Endothelial cell of umbilical vein (primary cell): ENCODE measurements around the gene FBXW4. TPM values are rescaled to one million over a fixed set of nuclear protein-coding genes. Genes with fewer than 3 reads are reported as not detected.

Experiments
- BruUV-seq: library from RNA; stranded (reverse); fragments of 400-500 nt; replicated peaks from 2 replicates; lab custom pipeline; 2021; lab: Mats Ljungman, UMichigan
- CTCF ChIA-PET: fragments of 300-600, 350-600 bp; sonication (Branson Sonifier 250); formaldehyde crosslinking; loops from one replicate; lab custom pipeline; 2021; ENCODE audit warnings: antibody characterized with exemption, inconsistent platforms; lab: Charles Lee
- POLR2A ChIA-PET: fragments of 300-600, 350-600 bp; sonication (Branson Sonifier 250); formaldehyde crosslinking; loops from one replicate; lab custom pipeline; 2021; ENCODE audit warnings: antibody characterized with exemption, inconsistent platforms; lab: Charles Lee
- DNase-seq: peaks from one replicate; pipeline ENCODE4 v3.0.0-alpha.2; 2011; ENCODE audit warnings: low read depth, low spot score
- FAIRE-seq: peaks from 2 replicates; lab custom pipeline; 2011; peaks lifted over from hg19 to GRCh38; lab: Jason Lieb, UNC
- H2AFZ ChIP-seq: 2 replicates; pipeline ENCODE4 v1.6.0; 2012; ENCODE audit warnings: low read depth, low read length, control low read depth, inconsistent platforms
- H3K27ac ChIP-seq: 2 replicates; pipeline ENCODE4 v1.5.1; 2011; ENCODE audit warnings: low read depth, mild to moderate bottlenecking, control low read depth, low read length, moderate library complexity; ENCODE audit not compliant: insufficient read depth
- H3K27me3 ChIP-seq, 2 experiments: 2 replicates each; pipeline versions ENCODE4 v1.6.0 to v1.6.1; 2011; ENCODE audit warnings: low read length in 2 of 2, mixed read lengths in 1 of 2; ENCODE audit not compliant: control insufficient read depth in 2 of 2, insufficient read depth in 2 of 2
- H3K36me3 ChIP-seq, 2 experiments: 2 replicates in 1 of 2; 3 replicates in 1 of 2; pipeline ENCODE4 v1.5.1; 2011; ENCODE audit warnings: low read length in 2 of 2, mild to moderate bottlenecking in 1 of 2, moderate library complexity in 1 of 2; ENCODE audit not compliant: control insufficient read depth in 2 of 2, insufficient read depth in 2 of 2; ENCODE audit errors: extremely low read depth in 1 of 2
- H3K4me1 ChIP-seq: 3 replicates; pipeline ENCODE4 v1.5.1; 2011; ENCODE audit warnings: mild to moderate bottlenecking, low read length; ENCODE audit not compliant: control insufficient read depth, insufficient read depth; ENCODE audit errors: extremely low read depth
- H3K4me2 ChIP-seq: 2 replicates; pipeline ENCODE4 v1.6.1; 2011; ENCODE audit warnings: low read length, control low read depth, mixed read lengths; ENCODE audit not compliant: insufficient read depth
- H3K4me3 ChIP-seq, 3 experiments: fragments of 200-600 bp in 1 of 3; sonication (generic), shearing (Covaris generic) in 1 of 3; replicated peaks in 1 of 3; 2 replicates each; pipeline ENCODE4 v1.5.1; 2011 to 2016; ENCODE audit warnings: control low read depth in 3 of 3, low read length in 3 of 3, mild to moderate bottlenecking in 2 of 3, inconsistent platforms in 1 of 3, low read depth in 1 of 3, moderate library complexity in 1 of 3; ENCODE audit not compliant: insufficient read depth in 1 of 3
- H3K79me2 ChIP-seq: 2 replicates; pipeline ENCODE4 v1.6.0; 2012; ENCODE audit warnings: low read length, inconsistent platforms; ENCODE audit not compliant: control insufficient read depth, insufficient read depth
- H3K9ac ChIP-seq: replicated peaks from 2 replicates; pipeline ENCODE3; 2011; ENCODE audit warnings: low read length, control low read depth; ENCODE audit not compliant: insufficient read depth; ENCODE audit errors: extremely low read depth
- H3K9me1 ChIP-seq: replicated peaks from 3 replicates; pipeline ENCODE4 v1.6.0; 2011; ENCODE audit warnings: mild to moderate bottlenecking, low read length; ENCODE audit not compliant: control insufficient read depth, insufficient read depth; ENCODE audit errors: extremely low read depth
- H3K9me3 ChIP-seq: replicated peaks from 2 replicates; pipeline ENCODE4 v1.5.1; 2012; ENCODE audit warnings: low read length, inconsistent platforms; ENCODE audit not compliant: control insufficient read depth, insufficient read depth
- H4K20me1 ChIP-seq: replicated peaks from 2 replicates; pipeline ENCODE3; 2011; ENCODE audit warnings: mild to moderate bottlenecking, low read length; ENCODE audit not compliant: control insufficient read depth, insufficient read depth; ENCODE audit errors: extremely low read depth
- CTCF ChIP-seq, 2 donors: IDR thresholded peaks; 1 replicate in 1 of 2; 2 replicates in 1 of 2; pipeline ENCODE4 v1.5.1; 2011; ENCODE audit warnings: low read length in 2 of 2, mild to moderate bottlenecking in 2 of 2, moderate library complexity in 2 of 2, control low read depth in 1 of 2, inconsistent platforms in 1 of 2, low read depth in 1 of 2; ENCODE audit not compliant: insufficient read depth in 1 of 2; ENCODE audit errors: extremely low read depth in 1 of 2
- EZH2 ChIP-seq: IDR thresholded peaks from 2 replicates; pipeline ENCODE4 v1.6.1; 2012; ENCODE audit warnings: borderline replicate concordance, low read depth, mild to moderate bottlenecking, moderate library complexity, low read length, inconsistent platforms; ENCODE audit not compliant: severe bottlenecking
- FOS ChIP-seq: IDR thresholded peaks from 2 replicates; pipeline ENCODE4 v1.6.1; 2011; ENCODE audit warnings: mild to moderate bottlenecking, low read length, moderate library complexity, borderline replicate concordance; ENCODE audit not compliant: insufficient read depth
- GATA2 ChIP-seq: IDR thresholded peaks from 2 replicates; pipeline ENCODE4 v1.7.0; 2011; ENCODE audit warnings: low read depth, mild to moderate bottlenecking, moderate library complexity, mixed read lengths, low read length; ENCODE audit not compliant: insufficient read length, insufficient read depth
- JUN ChIP-seq: IDR thresholded peaks from 2 replicates; pipeline ENCODE4 v1.6.1; 2011; ENCODE audit warnings: borderline replicate concordance, low read depth; ENCODE audit not compliant: insufficient read length, insufficient read depth
- MAX ChIP-seq: IDR thresholded peaks from 2 replicates; pipeline ENCODE4 v1.6.1; 2011; ENCODE audit not compliant: insufficient read depth, insufficient read length
- MYC ChIP-seq: IDR thresholded peaks from one replicate; pipeline ENCODE4 v1.6.1; 2011; ENCODE audit warnings: mild to moderate bottlenecking, low read depth, low read length
- POLR2A ChIP-seq: IDR thresholded peaks from 2 replicates; pipeline ENCODE4 v1.6.1; 2012; ENCODE audit warnings: low read depth, mild to moderate bottlenecking, control low read depth, low read length
- POLR2AphosphoS5 ChIP-seq: IDR thresholded peaks from 2 replicates; pipeline ENCODE4 v1.6.1; 2012; ENCODE audit warnings: low read depth, mild to moderate bottlenecking, control low read depth, low read length, moderate library complexity; ENCODE audit not compliant: insufficient read depth
- dilution Hi-C: fragments of 300-500 bp; cut with MboI; formaldehyde crosslinking; loops from one replicate; pipeline ENCODE4 v1.15.0; 2019; ENCODE audit warnings: low sequenced_read_pairs; ENCODE audit not compliant: extremely low pct_ligation_motif_present
- intact Hi-C: fragments of 100-400 bp; cut with micrococcal nuclease; formaldehyde crosslinking; loops from one replicate; pipeline ENCODE4 v1.10.0; 2022
- polyA plus RNA-seq, 4 experiments: library from polyadenylated mRNA; depleted of rRNA in 3 of 4; stranded (reverse) in 3 of 4; unstranded in 1 of 4; fragments of >200 nt; gene quantifications; 2 replicates each; pipeline versions ENCODE4 v1.2.1 to v1.2.3, GENCODE V29; 2011 to 2012; ENCODE audit warnings: missing spikeins in 1 of 4
- total RNA-seq: library from RNA; stranded (reverse); gene quantifications from 2 replicates; pipeline ENCODE4 v1.2.3, GENCODE V29; 2021

The FBXW4 gene
- total and polyA plus RNA-seq, 2 donors (not counting 3 experiments of a cell fraction or from before 2014, with no cell fraction given) = 20.8 to 21.1 TPM

GRCh38 chr10:101658975-101659374, 36.0 kb downstream of the FBXW4 start:
- CTCF ChIA-PET = no interaction called here
- Histone ChIP-seq H3K9me3 (no peaks in the 10 kb centered on the region), H3K27me3 (no peaks in the 10 kb centered on the region), H2AFZ (no peak overlapping the region), H3K4me1 (no peaks in the 10 kb centered on the region), H3K9me1 (no peaks in the 10 kb centered on the region), H3K27ac (no peak overlapping the region), H3K4me3 (no peak overlapping the region), H3K4me2 (no peak overlapping the region), H3K9ac (no peak overlapping the region), H4K20me1 (no peaks in the 10 kb centered on the region), H3K79me2 (no peaks in the 10 kb centered on the region), H3K36me3 (peaks cover 5 to 22% of the 10 kb centered on the region in 2 experiments)
- no peak for DNase-seq
- TF ChIP-seq POLR2A (no peak), MYC (no peak), POLR2AphosphoS5 (no peak), FOS (no peak), CTCF (IDR thresholded peaks at IDR 0.05; ENCODE audit: extremely low read depth in 1 of 2, insufficient read depth in 1 of 2, low read depth in 1 of 2, low read length in 2 of 2) (no peak), EZH2 (no peak)
- no peak for FAIRE-seq
- POLR2A ChIA-PET = no interaction called here
- dilution Hi-C loops = no loop called here
- intact Hi-C loops = no loop called here
- BruUV-seq = no TSS peak

- no peak for DNase-seq
- ChIA-PET POLR2A (interaction anchor here (0.7 kb wide), 1 partner anchor 7 kb away, joined by 9 read pairs; no protein-coding TSS in a partner anchor), CTCF (interaction anchor here (0.9 kb wide), 1 partner anchor 57 kb away, joined by 3 read pairs; no protein-coding TSS in a partner anchor)
- Histone ChIP-seq H3K27ac (no peak overlapping the region), H3K4me3 (no peak overlapping the region), H3K9me1 (no peaks in the 10 kb centered on the region), H3K9me3 (no peaks in the 10 kb centered on the region), H2AFZ (no peak overlapping the region), H3K27me3 (no peaks in the 10 kb centered on the region), H3K4me2 (no peak overlapping the region), H3K36me3 (peaks cover 5 to 17% of the 10 kb centered on the region in 2 experiments), H4K20me1 (no peaks in the 10 kb centered on the region), H3K4me1 (no peaks in the 10 kb centered on the region), H3K9ac (no peak overlapping the region), H3K79me2 (no peaks in the 10 kb centered on the region)
- no TSS peak for BruUV-seq
- intact Hi-C loops = no loop called here
- FAIRE-seq = no peak
- dilution Hi-C loops = no loop called here
- TF ChIP-seq MAX = no peak
- no peak for TF ChIP-seq POLR2AphosphoS5
- TF ChIP-seq FOS = no peak
- TF ChIP-seq GATA2 = no peak
- TF ChIP-seq POLR2A = no peak
- TF ChIP-seq JUN = no peak
- TF ChIP-seq MYC = no peak
- TF ChIP-seq CTCF (IDR thresholded peaks at IDR 0.05; ENCODE audit: extremely low read depth in 1 of 2, insufficient read depth in 1 of 2, low read depth in 1 of 2, low read length in 2 of 2) = no peak
- TF ChIP-seq EZH2 = no peak
Measured at GRCh38 chr10:101656890-101657289, 38.1 kb downstream of the FBXW4 start.
